ENCODE data around the gene MAP3K20.
"Not testable (repeated sequence)": the region's sequence is repeated elsewhere in the genome, so short reads cannot be mapped to it uniquely, and the experiment has no call there.

The MAP3K20 gene

DNA sequence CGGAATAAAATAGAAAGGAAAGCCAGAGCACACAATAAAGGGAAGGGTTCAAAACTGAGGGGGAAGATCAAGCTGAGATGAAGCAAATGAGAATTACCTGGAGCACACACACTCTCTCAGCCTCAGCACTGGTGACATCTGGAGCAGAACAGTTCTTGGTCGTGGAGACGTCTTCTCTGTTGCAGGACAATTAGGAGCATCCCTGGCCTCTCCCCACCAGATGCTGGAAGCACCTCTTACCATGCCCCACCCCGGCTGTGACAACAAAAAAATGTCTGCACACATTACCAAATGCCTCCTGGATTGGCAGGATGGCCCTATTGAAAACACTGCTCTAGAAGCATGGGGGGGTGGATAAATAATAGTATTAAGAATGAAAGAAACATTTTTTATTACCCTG, 43.6 kb upstream of the MAP3K20 start:
- no peak overlapping the region for H3K4me3 ChIP-seq (ENCODE audit: low read depth, low read length)
- TF ChIP-seq, protein P1, sequence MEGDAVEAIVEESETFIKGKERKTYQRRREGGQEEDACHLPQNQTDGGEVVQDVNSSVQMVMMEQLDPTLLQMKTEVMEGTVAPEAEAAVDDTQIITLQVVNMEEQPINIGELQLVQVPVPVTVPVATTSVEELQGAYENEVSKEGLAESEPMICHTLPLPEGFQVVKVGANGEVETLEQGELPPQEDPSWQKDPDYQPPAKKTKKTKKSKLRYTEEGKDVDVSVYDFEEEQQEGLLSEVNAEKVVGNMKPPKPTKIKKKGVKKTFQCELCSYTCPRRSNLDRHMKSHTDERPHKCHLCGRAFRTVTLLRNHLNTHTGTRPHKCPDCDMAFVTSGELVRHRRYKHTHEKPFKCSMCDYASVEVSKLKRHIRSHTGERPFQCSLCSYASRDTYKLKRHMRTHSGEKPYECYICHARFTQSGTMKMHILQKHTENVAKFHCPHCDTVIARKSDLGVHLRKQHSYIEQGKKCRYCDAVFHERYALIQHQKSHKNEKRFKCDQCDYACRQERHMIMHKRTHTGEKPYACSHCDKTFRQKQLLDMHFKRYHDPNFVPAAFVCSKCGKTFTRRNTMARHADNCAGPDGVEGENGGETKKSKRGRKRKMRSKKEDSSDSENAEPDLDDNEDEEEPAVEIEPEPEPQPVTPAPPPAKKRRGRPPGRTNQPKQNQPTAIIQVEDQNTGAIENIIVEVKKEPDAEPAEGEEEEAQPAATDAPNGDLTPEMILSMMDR (IDR thresholded peaks at IDR 0.05; ENCODE audit: borderline replicate concordance, insufficient read depth, low read depth, low read length), result no peak

DNA sequence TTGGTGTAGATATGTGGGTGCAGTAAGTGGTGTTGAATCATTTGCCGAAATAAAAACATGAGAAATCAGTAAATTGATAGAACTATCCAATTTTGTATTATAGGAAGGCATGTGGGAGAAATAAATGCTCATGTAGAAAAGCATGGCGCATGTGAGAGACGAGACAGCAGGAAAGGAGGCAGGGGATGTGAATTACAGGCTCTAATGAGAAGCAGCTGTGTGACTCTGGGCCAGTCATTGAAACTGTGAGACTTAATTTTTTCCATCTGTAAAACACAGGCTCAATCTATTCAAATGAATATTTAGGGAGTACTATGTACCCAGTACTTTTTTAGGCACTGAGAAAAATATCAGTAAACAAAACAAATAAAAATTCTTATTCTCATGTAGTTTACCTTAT, 42.6 kb upstream of the MAP3K20 start:
- TF ChIP-seq, protein P1 (IDR thresholded peaks at IDR 0.05; ENCODE audit: borderline replicate concordance, insufficient read depth, low read depth, low read length), result no peak
- no peak overlapping the region for H3K4me3 ChIP-seq (ENCODE audit: low read depth, low read length)

DNA sequence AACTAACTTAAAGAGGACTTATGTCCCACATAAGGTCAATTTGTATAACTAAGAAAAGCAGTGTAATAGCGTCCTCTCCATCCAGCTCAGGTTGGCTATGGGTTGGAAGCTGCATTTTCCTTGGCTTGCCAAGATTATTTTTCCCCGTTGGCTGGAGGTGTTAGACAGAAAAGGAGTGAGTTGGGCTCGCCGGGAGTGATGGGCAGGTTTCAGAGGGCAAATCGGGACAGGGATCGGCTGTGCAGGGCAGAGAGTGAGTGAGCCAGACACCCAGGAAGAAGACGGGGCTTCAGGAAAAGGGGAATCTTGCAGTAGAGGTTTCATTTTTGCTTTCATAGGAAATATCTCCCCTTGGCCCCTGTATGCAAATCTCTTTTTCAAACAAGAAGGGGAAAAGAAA, 41.5 kb upstream of the MAP3K20 start:
- H3K4me3 ChIP-seq (ENCODE audit: low read depth, low read length), result no peak overlapping the region
- TF ChIP-seq, protein P1 (IDR thresholded peaks at IDR 0.05; ENCODE audit: borderline replicate concordance, insufficient read depth, low read depth, low read length), result no peak

DNA sequence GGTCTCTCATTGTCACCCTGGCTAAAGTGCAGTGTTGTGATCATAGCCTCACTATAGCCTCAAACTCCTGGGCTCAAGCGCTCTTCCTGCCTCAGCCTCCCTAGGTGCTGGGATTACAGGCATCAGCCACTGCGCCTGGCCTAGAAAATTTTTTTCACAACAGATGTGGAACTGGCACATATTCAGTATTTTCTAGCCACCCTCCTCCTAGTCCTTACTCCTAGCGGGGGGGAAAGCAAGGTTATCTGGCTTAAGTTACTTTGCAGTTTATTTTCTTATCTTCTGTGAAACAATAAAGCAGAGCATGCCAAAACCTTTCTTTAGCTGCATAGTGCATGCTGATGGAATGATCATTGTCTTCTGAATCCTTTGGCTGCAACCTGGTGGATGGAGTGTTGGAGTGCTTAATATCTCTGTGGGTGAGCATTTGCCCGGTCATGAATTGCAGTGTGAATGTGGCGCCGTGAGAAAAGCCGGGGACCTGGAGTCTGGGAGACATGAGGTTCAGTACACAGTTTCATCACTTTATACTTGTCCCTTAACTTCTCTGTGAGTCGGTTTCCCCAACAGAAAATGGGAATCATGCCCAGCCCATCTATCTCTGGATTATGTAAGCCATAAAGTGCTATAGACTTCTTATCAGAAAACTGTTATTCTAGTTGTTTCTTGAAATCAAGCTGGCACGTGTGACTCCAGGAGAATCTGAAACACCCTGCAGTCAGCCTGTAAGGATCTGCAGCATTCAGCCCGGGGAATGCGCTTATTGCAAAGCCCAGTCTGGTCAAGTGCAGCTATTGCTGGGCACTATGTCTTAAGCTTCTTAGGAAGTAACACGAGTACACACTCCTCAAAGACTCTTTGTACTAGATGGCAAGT, 38.2 kb upstream of the MAP3K20 start:
- TF ChIP-seq, protein P1 (IDR thresholded peaks at IDR 0.05; ENCODE audit: borderline replicate concordance, insufficient read depth, low read depth, low read length), result no peak
- H3K4me3 ChIP-seq (ENCODE audit: low read depth, low read length), result no peak overlapping the region

DNA sequence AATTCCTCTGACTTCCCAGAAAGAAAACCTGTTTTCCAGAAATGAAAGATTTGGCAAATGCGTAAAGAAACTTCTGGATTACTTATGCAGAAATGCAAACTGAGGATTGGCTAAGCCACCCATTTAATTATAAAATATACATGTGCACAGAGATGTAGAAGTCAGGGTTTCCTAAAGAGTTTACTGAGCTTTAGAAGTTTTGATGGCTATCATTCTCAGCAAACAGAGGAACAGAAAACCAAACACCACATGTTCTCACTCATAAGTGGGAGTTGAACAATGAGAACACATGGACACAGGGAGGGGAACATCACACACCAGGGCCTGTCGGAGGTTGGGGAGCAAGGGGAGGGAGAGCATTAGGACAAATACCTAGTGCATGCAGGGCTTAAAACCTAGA, 37.4 kb upstream of the MAP3K20 start:
- H3K4me3 ChIP-seq (ENCODE audit: low read depth, low read length), result not testable (repeated sequence)

DNA sequence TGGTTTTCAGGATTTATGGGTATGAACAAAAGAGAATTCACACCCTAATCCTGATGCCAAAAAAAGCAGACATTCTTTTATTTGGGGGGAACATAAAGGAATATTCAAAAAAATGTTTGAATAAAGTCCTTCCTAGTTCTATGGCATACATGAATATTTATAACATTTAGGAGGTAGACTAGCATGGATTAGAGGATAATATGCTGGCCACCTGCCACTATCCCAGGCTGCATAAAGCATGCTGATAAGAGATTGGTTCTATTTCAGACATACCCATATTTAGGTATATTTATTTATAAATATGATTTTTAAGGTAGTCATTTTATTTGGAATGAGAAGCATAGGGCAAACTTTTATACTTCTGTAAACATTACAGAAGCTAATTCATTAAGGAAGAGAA, 34.9 kb upstream of the MAP3K20 start:
- no peak overlapping the region for H3K4me3 ChIP-seq (ENCODE audit: low read depth, low read length)
- TF ChIP-seq, protein P1 (IDR thresholded peaks at IDR 0.05; ENCODE audit: borderline replicate concordance, insufficient read depth, low read depth, low read length), result no peak

DNA sequence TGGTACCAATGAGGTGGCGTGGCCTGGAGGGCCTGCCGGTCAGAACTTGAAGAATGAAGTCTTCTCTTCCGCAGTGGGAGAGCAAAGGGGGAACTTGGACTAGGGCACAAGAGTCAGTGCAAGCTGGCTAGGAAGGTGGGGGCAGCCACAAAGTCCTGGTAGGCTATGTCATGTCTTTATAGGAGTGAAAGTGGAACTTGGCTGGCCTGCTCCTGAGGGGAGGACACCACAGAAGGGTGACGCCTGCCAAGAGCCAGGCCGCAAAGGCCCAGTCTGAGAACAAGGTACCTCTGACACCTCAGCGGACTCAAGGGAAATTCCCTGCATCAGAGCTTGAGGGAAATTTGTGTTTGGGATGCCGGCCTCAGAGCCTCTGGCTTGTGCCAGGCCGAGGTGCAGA, 32.2 kb upstream of the MAP3K20 start:
- no peak overlapping the region for H3K4me3 ChIP-seq (ENCODE audit: low read depth, low read length)
- TF ChIP-seq, protein P1 (IDR thresholded peaks at IDR 0.05; ENCODE audit: borderline replicate concordance, insufficient read depth, low read depth, low read length), result no peak

Measured in GM12875 (cell line).